HL-60 (cell line): ENCODE measurements around the gene VIP.
"Not testable (repeated sequence)": the region's sequence is repeated elsewhere in the genome, so short reads cannot be mapped to it uniquely, and the experiment has no call there.

Experiments
- DNase-seq, 2 experiments: peaks; one replicate each; pipeline ENCODE4 v3.0.0-alpha.2; 2010 to 2020; ENCODE audit warnings: low read depth in 1 of 2, low spot score in 1 of 2
- H3K27ac ChIP-seq: fragments of 250-450 bp; sonication (Bioruptor Pico); replicated peaks from 2 replicates; pipeline ENCODE4 v1.5.1; 2020; ENCODE audit warnings: mild to moderate bottlenecking, moderate library complexity
- H3K27me3 ChIP-seq: fragments of 250-450 bp; sonication (Bioruptor Pico); 2 replicates; pipeline ENCODE4 v1.5.1; 2021; ENCODE audit warnings: mild to moderate bottlenecking, moderate library complexity; ENCODE audit not compliant: insufficient read depth, poor library complexity, severe bottlenecking
- H3K4me3 ChIP-seq: replicated peaks from 2 replicates; pipeline ENCODE4 v1.5.1; 2011; ENCODE audit warnings: mild to moderate bottlenecking, control low read depth, low read length; ENCODE audit not compliant: insufficient read depth
- GABPA ChIP-seq: IDR thresholded peaks from 2 replicates; pipeline ENCODE4 v1.6.1; 2012; ENCODE audit warnings: low read depth
- POLR2AphosphoS5 ChIP-seq: IDR thresholded peaks from 2 replicates; pipeline ENCODE4 v1.6.1; 2012; ENCODE audit warnings: low read depth
- REST ChIP-seq: IDR thresholded peaks from 2 replicates; pipeline ENCODE4 v1.6.1; 2012; ENCODE audit warnings: low read depth; ENCODE audit not compliant: insufficient replicate concordance
- SPI1 ChIP-seq: IDR thresholded peaks from 2 replicates; pipeline ENCODE4 v1.6.1; 2012; ENCODE audit warnings: low read depth, mild to moderate bottlenecking, borderline replicate concordance
- long read RNA-seq: library from polyadenylated mRNA; unstranded; transcript quantifications from one replicate; pipeline ENCODE4 v2.0.0, GENCODE V29; 2020
- TF ChIP-seq, protein P1 (sequence below): IDR thresholded peaks from one replicate; pipeline ENCODE4 v1.5.1; 2011; ENCODE audit warnings: low read length, control low read depth, inconsistent platforms; ENCODE audit not compliant: insufficient read depth

Gene VIP
- long read RNA-seq, result 0 reads

GRCh38 chr6:152750694-152751093 is at the start of gene VIP:
Gene VIP, plus strand, starts transcription at chr6:152750797. Its CDS starts 1,381 bp downstream, at chr6:152752178.
- TF ChIP-seq REST (peak; percentile 91), SPI1 (no peak)
- no peaks in the 10 kb centered on the region for H3K27me3 ChIP-seq
- no peak within 1 kb of the TSS for H3K4me3 ChIP-seq
- no peak for DNase-seq
- no peak within 1 kb of the TSS for H3K27ac ChIP-seq

GRCh38 chr6:152701081-152701862 is 49.3 kb upstream of the VIP start:
- H3K4me3 ChIP-seq, result no peak overlapping the region
- no peak overlapping the region for H3K27ac ChIP-seq
- no peak for DNase-seq
- H3K27me3 ChIP-seq, result no peaks in the 10 kb centered on the region
- TF ChIP-seq POLR2AphosphoS5 (no peak), SPI1 (no peak), GABPA (no peak)
- TF ChIP-seq, protein P1, sequence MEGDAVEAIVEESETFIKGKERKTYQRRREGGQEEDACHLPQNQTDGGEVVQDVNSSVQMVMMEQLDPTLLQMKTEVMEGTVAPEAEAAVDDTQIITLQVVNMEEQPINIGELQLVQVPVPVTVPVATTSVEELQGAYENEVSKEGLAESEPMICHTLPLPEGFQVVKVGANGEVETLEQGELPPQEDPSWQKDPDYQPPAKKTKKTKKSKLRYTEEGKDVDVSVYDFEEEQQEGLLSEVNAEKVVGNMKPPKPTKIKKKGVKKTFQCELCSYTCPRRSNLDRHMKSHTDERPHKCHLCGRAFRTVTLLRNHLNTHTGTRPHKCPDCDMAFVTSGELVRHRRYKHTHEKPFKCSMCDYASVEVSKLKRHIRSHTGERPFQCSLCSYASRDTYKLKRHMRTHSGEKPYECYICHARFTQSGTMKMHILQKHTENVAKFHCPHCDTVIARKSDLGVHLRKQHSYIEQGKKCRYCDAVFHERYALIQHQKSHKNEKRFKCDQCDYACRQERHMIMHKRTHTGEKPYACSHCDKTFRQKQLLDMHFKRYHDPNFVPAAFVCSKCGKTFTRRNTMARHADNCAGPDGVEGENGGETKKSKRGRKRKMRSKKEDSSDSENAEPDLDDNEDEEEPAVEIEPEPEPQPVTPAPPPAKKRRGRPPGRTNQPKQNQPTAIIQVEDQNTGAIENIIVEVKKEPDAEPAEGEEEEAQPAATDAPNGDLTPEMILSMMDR, result no peak

- H3K4me3 ChIP-seq, result no peak overlapping the region
- TF ChIP-seq, protein P1, result no peak
- no peak for TF ChIP-seq REST
- no peak for TF ChIP-seq SPI1
- DNase-seq, result no peak
- no peaks in the 10 kb centered on the region for H3K27me3 ChIP-seq
- H3K27ac ChIP-seq, result no peak overlapping the region
These were observed 48.7 kb upstream of the VIP start for GRCh38 chr6:152701863-152702401.

- H3K27me3 ChIP-seq, H3K27ac ChIP-seq, H3K4me3 ChIP-seq, DNase-seq: not testable (repeated sequence)
These were observed 46.8 kb upstream of the VIP start for GRCh38 chr6:152703750-152704149.

- TF ChIP-seq SPI1 (no peak), REST (no peak), GABPA (no peak), POLR2AphosphoS5 (no peak)
- TF ChIP-seq, protein P1, result no peak
- no peak for DNase-seq
- Histone ChIP-seq H3K27ac (no peak overlapping the region), H3K27me3 (no peaks in the 10 kb centered on the region), H3K4me3 (no peak overlapping the region)
These were observed 45.3 kb upstream of the VIP start for GRCh38 chr6:152705327-152705726.
